HepG2 (cell line): ENCODE results near the gene KCNK10. TPM values are rescaled to one million over a fixed set of nuclear protein-coding genes. Genes with fewer than 3 reads are reported as not detected.

ENCODE experiments used
- ATAC-seq: fragments of 200-7000 bp; cut with Tn5 transposase; 3 replicates; pipeline ENCODE4 v1.9.1; 2020; ENCODE audit warnings: mild to moderate bottlenecking, moderate library complexity
- BruUV-seq: library from RNA; stranded (reverse); fragments of 400-500 nt; replicated peaks from 2 replicates; lab custom pipeline; 2021; lab: Mats Ljungman, UMichigan
- CTCF ChIA-PET: fragments of 300-600 bp; formaldehyde crosslinking; extraction: SDS; loops from one replicate; lab custom pipeline; 2021; ENCODE audit warnings: low total read pairs, inconsistent platforms, low intra/inter-chr PET ratio; lab: Yijun Ruan, JAX
- POLR2A ChIA-PET: fragments of 350-600 bp; sonication (Branson Sonifier 250); formaldehyde crosslinking; loops from one replicate; lab custom pipeline; 2020; ENCODE audit warnings: antibody characterized with exemption, inconsistent platforms; lab: Yijun Ruan, JAX
- DNase-seq: peaks from one replicate; pipeline ENCODE4 v3.0.0-alpha.2; 2015; ENCODE audit warnings: low spot score
- FAIRE-seq: peaks from 3 replicates; lab custom pipeline; 2011; peaks lifted over from hg19 to GRCh38; lab: Jason Lieb, UNC
- H2AFZ ChIP-seq: one replicate; pipeline ENCODE4 v1.6.1; 2011; ENCODE audit warnings: low read length, inconsistent platforms
- H3K27ac ChIP-seq: fragments of 300-600 bp; 3 replicates; pipeline ENCODE4 v1.8.0; 2011; ENCODE audit warnings: mixed run types, mild to moderate bottlenecking, mixed read lengths, low read length, inconsistent platforms; ENCODE audit not compliant: insufficient read depth; ENCODE audit errors: extremely low read length
- H3K27me3 ChIP-seq, 2 experiments: fragments of 200-600 bp in 1 of 2; 2 replicates in 1 of 2; 3 replicates in 1 of 2; pipeline versions ENCODE4 v1.6.0 to v1.8.0; 2011; ENCODE audit warnings: low read length in 2 of 2, mild to moderate bottlenecking in 2 of 2, moderate library complexity in 2 of 2, inconsistent platforms in 1 of 2; ENCODE audit not compliant: insufficient read depth in 2 of 2, control insufficient read depth in 1 of 2
- H3K36me3 ChIP-seq, 2 experiments: fragments of 200-600 bp in 1 of 2; replicated peaks in 1 of 2; 2 replicates in 1 of 2; 3 replicates in 1 of 2; pipeline versions ENCODE4 v1.5.1 to v1.8.0; 2011; ENCODE audit warnings: low read length in 2 of 2, inconsistent platforms in 1 of 2; ENCODE audit not compliant: insufficient read depth in 2 of 2, control insufficient read depth in 1 of 2
- H3K4me1 ChIP-seq: 2 replicates; pipeline ENCODE4 v1.5.1; 2012; ENCODE audit warnings: low read length, inconsistent platforms; ENCODE audit not compliant: insufficient read depth
- H3K4me2 ChIP-seq: 2 replicates; pipeline ENCODE4 v1.6.0; 2011; ENCODE audit warnings: low read depth, low read length, inconsistent platforms
- H3K4me3 ChIP-seq, 3 experiments: fragments of 200-600 bp in 1 of 3; sonication (generic), shearing (Covaris generic) in 1 of 3; replicated peaks in 1 of 3; 2 replicates each; pipeline ENCODE4 v1.5.1; 2011 to 2016; ENCODE audit warnings: low read length in 3 of 3, inconsistent platforms in 2 of 3, low read depth in 2 of 3, mild to moderate bottlenecking in 2 of 3, control low read depth in 1 of 3, mixed read lengths in 1 of 3; ENCODE audit not compliant: insufficient read depth in 1 of 3
- H3K79me2 ChIP-seq: one replicate; pipeline ENCODE4 v1.6.1; 2011; ENCODE audit warnings: low read length, inconsistent platforms; ENCODE audit not compliant: insufficient read depth
- H3K9ac ChIP-seq: 2 replicates; pipeline ENCODE4 v1.6.0; 2011; ENCODE audit warnings: mild to moderate bottlenecking, low read depth, low read length, inconsistent platforms; ENCODE audit not compliant: insufficient read depth
- H3K9me3 ChIP-seq: 2 replicates; pipeline ENCODE4 v1.5.1; 2012; ENCODE audit warnings: mild to moderate bottlenecking, low read length
- H4K20me1 ChIP-seq: 2 replicates; pipeline ENCODE4 v1.6.0; 2011; ENCODE audit warnings: inconsistent platforms, mild to moderate bottlenecking, low read length, moderate library complexity; ENCODE audit not compliant: insufficient read depth
- NAIF1 ChIP-seq: sonication (generic); formaldehyde crosslinking; IDR thresholded peaks from 2 replicates; pipeline ENCODE4 v1.5.0; 2020; ENCODE audit warnings: mild to moderate bottlenecking, missing genetic modification reagents, borderline replicate concordance
- NCOA1 ChIP-seq: sonication (generic); formaldehyde crosslinking; IDR thresholded peaks from 2 replicates; pipeline ENCODE4 v1.9.0; 2021; ENCODE audit warnings: missing genetic modification reagents
- ZNF136 ChIP-seq: sonication (generic); formaldehyde crosslinking; IDR thresholded peaks from 2 replicates; pipeline ENCODE4 v1.8.1; 2022; ENCODE audit warnings: low read depth, mild to moderate bottlenecking, moderate library complexity, missing genetic modification reagents
- ZNF260 ChIP-seq: sonication (generic); formaldehyde crosslinking; IDR thresholded peaks from 2 replicates; pipeline ENCODE4 v1.4.0; 2020; ENCODE audit warnings: missing genetic modification reagents, low read depth, mild to moderate bottlenecking, borderline replicate concordance
- ZNF354B ChIP-seq: sonication (generic); formaldehyde crosslinking; IDR thresholded peaks from 2 replicates; pipeline ENCODE4 v1.8.0; 2022; ENCODE audit warnings: mild to moderate bottlenecking, missing genetic modification reagents
- ZNF382 ChIP-seq: sonication (generic); formaldehyde crosslinking; IDR thresholded peaks from 2 replicates; pipeline ENCODE4 v1.5.0; 2020; ENCODE audit warnings: missing genetic modification reagents, mild to moderate bottlenecking, borderline replicate concordance
- in situ Hi-C: cut with HindIII; loops from 2 replicates; pipeline ENCODE4 v1.10.0; 2017; ENCODE audit warnings: low pct_unique_long_range_greater_than_20kb; ENCODE audit not compliant: extremely low pct_ligation_motif_present
- intact Hi-C: fragments of 100-400 bp; cut with micrococcal nuclease; formaldehyde crosslinking; loops from one replicate; pipeline ENCODE4 v1.10.0; 2022; ENCODE audit not compliant: unreplicated experiment
- polyA plus RNA-seq, 8 experiments: library from polyadenylated mRNA; depleted of rRNA in 3 of 8; stranded (reverse) in 7 of 8; unstranded in 1 of 8; fragments of >200 nt; fragmentation: Illumina TruSeq in 4 of 8; extraction: Trizol in 4 of 8; gene quantifications; 2 replicates each; pipeline versions ENCODE4 v1.2.1 to v1.2.3, GENCODE V29; 2011 to 2016; ENCODE audit warnings: low read depth in 4 of 8, missing spikeins in 1 of 8, mixed read lengths in 1 of 8; ENCODE audit not compliant: insufficient read depth in 1 of 8
- total RNA-seq, 5 experiments: library from RNA; depleted of rRNA; stranded (reverse); fragments of >200 nt; fragmentation: Illumina TruSeq; extraction: Trizol; gene quantifications; 2 replicates each; pipeline ENCODE4 v1.2.3, GENCODE V29; 2016; ENCODE audit warnings: low read depth in 1 of 5
- TF ChIP-seq, protein P1 (sequence below): sonication (generic); formaldehyde crosslinking; conservative IDR thresholded peaks from 2 replicates; pipeline ENCODE4 v1.4.0; 2020; ENCODE audit warnings: missing genetic modification reagents
- TF ChIP-seq, protein P2 (sequence below): sonication (generic); formaldehyde crosslinking; IDR thresholded peaks from 2 replicates; pipeline ENCODE4 v1.4.0; 2020; ENCODE audit warnings: missing genetic modification reagents, mild to moderate bottlenecking, borderline replicate concordance
- TF ChIP-seq, protein P3 (sequence below): sonication (generic); formaldehyde crosslinking; IDR thresholded peaks from 2 replicates; pipeline ENCODE4 v1.4.0; 2020; ENCODE audit warnings: low read depth, missing genetic modification reagents
- TF ChIP-seq, protein P4 (sequence below): sonication (generic); formaldehyde crosslinking; IDR thresholded peaks from 2 replicates; pipeline ENCODE4 v1.4.0; 2020; ENCODE audit warnings: mild to moderate bottlenecking, missing genetic modification reagents
- TF ChIP-seq, protein P5 (sequence below): sonication (generic); formaldehyde crosslinking; IDR thresholded peaks from 2 replicates; pipeline ENCODE4 v1.5.0; 2020; ENCODE audit warnings: missing genetic modification reagents

The KCNK10 gene
- total and polyA plus RNA-seq, 2 of the 13 experiments (the other 11 are each of a cell fraction or from before 2014, with no cell fraction given): not detected

DNA sequence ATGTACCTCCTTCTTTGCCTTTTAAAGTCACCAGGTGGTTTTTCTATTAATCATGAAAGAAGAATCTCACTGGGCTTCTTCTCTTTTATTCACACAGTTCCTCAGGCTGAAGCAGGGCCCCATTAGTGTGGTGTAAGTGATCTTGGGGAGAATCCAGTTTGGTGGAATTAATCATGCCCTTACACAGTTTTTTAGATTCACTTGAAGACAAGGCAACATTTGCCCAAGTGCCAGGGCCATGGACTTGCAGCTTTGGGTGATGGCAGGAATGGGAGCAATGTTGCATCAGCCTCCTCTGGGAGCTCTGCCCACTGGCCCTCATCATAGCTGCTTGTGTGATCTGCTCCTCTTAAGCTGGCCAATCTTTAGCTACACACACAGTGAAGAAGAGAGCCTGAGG lies 33.8 kb downstream of the KCNK10 start:
- BruUV-seq: no TSS peak
- DNase-seq: no peak

More for the DNA sequence above, 33.8 kb downstream of the KCNK10 start:
- POLR2A ChIA-PET: no interaction called here
- H3K79me2 ChIP-seq: no peaks in the 10 kb centered on the region
- TF ChIP-seq, protein P1, sequence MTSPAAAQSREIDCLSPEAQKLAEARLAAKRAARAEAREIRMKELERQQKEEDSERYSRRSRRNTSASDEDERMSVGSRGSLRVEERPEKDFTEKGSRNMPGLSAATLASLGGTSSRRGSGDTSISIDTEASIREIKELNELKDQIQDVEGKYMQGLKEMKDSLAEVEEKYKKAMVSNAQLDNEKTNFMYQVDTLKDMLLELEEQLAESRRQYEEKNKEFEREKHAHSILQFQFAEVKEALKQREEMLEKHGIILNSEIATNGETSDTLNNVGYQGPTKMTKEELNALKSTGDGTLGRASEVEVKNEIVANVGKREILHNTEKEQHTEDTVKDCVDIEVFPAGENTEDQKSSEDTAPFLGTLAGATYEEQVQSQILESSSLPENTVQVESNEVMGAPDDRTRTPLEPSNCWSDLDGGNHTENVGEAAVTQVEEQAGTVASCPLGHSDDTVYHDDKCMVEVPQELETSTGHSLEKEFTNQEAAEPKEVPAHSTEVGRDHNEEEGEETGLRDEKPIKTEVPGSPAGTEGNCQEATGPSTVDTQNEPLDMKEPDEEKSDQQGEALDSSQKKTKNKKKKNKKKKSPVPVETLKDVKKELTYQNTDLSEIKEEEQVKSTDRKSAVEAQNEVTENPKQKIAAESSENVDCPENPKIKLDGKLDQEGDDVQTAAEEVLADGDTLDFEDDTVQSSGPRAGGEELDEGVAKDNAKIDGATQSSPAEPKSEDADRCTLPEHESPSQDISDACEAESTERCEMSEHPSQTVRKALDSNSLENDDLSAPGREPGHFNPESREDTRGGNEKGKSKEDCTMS (CRISPR knock-in tag): no peak
- TF ChIP-seq, protein P2, sequence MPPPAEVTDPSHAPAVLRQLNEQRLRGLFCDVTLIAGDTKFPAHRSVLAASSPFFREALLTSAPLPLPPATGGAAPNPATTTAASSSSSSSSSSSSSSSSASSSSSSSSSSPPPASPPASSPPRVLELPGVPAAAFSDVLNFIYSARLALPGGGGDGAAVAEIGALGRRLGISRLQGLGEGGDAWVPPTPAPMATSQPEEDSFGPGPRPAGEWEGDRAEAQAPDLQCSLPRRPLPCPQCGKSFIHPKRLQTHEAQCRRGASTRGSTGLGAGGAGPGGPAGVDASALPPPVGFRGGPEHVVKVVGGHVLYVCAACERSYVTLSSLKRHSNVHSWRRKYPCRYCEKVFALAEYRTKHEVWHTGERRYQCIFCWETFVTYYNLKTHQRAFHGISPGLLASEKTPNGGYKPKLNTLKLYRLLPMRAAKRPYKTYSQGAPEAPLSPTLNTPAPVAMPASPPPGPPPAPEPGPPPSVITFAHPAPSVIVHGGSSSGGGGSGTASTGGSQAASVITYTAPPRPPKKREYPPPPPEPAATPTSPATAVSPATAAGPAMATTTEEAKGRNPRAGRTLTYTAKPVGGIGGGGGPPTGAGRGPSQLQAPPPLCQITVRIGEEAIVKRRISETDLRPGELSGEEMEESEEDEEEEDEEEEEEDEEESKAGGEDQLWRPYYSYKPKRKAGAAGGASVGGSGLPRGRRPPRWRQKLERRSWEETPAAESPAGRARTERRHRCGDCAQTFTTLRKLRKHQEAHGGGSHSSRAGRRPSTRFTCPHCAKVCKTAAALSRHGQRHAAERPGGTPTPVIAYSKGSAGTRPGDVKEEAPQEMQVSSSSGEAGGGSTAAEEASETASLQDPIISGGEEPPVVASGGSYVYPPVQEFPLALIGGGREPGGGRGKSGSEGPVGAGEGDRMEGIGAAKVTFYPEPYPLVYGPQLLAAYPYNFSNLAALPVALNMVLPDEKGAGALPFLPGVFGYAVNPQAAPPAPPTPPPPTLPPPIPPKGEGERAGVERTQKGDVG: no peak
- no peak for TF ChIP-seq ZNF354B (CRISPR knock-in tag)
- TF ChIP-seq ZNF382 (CRISPR knock-in tag): no peak
- no peak for TF ChIP-seq ZNF136
- no peak for TF ChIP-seq NAIF1 (CRISPR knock-in tag)
- no peak for TF ChIP-seq NCOA1 (CRISPR knock-in tag)
- TF ChIP-seq, protein P3, sequence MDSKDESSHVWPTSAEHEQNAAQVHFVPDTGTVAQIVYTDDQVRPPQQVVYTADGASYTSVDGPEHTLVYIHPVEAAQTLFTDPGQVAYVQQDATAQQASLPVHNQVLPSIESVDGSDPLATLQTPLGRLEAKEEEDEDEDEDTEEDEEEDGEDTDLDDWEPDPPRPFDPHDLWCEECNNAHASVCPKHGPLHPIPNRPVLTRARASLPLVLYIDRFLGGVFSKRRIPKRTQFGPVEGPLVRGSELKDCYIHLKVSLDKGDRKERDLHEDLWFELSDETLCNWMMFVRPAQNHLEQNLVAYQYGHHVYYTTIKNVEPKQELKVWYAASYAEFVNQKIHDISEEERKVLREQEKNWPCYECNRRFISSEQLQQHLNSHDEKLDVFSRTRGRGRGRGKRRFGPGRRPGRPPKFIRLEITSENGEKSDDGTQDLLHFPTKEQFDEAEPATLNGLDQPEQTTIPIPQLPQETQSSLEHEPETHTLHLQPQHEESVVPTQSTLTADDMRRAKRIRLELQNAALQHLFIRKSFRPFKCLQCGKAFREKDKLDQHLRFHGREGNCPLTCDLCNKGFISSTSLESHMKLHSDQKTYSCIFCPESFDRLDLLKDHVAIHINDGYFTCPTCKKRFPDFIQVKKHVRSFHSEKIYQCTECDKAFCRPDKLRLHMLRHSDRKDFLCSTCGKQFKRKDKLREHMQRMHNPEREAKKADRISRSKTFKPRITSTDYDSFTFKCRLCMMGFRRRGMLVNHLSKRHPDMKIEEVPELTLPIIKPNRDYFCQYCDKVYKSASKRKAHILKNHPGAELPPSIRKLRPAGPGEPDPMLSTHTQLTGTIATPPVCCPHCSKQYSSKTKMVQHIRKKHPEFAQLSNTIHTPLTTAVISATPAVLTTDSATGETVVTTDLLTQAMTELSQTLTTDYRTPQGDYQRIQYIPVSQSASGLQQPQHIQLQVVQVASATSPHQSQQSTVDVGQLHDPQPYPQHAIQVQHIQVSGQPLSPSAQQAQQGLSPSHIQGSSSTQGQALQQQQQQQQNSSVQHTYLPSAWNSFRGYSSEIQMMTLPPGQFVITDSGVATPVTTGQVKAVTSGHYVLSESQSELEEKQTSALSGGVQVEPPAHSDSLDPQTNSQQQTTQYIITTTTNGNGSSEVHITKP (CRISPR knock-in tag): no peak
- no peak for TF ChIP-seq ZNF260 (CRISPR knock-in tag)
- TF ChIP-seq, protein P4, sequence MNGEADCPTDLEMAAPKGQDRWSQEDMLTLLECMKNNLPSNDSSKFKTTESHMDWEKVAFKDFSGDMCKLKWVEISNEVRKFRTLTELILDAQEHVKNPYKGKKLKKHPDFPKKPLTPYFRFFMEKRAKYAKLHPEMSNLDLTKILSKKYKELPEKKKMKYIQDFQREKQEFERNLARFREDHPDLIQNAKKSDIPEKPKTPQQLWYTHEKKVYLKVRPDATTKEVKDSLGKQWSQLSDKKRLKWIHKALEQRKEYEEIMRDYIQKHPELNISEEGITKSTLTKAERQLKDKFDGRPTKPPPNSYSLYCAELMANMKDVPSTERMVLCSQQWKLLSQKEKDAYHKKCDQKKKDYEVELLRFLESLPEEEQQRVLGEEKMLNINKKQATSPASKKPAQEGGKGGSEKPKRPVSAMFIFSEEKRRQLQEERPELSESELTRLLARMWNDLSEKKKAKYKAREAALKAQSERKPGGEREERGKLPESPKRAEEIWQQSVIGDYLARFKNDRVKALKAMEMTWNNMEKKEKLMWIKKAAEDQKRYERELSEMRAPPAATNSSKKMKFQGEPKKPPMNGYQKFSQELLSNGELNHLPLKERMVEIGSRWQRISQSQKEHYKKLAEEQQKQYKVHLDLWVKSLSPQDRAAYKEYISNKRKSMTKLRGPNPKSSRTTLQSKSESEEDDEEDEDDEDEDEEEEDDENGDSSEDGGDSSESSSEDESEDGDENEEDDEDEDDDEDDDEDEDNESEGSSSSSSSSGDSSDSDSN (CRISPR knock-in tag): no peak
- TF ChIP-seq, protein P5, sequence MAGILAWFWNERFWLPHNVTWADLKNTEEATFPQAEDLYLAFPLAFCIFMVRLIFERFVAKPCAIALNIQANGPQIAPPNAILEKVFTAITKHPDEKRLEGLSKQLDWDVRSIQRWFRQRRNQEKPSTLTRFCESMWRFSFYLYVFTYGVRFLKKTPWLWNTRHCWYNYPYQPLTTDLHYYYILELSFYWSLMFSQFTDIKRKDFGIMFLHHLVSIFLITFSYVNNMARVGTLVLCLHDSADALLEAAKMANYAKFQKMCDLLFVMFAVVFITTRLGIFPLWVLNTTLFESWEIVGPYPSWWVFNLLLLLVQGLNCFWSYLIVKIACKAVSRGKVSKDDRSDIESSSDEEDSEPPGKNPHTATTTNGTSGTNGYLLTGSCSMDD (CRISPR knock-in tag): no peak
- TF ChIP-seq, all 625 proteins: peak for 0
- Histone ChIP-seq H3K27ac (no peak overlapping the region), H3K9ac (no peak overlapping the region), H4K20me1 (no peaks in the 10 kb centered on the region), H3K9me3 (no peaks in the 10 kb centered on the region), H3K27me3 (0 out of 5 replicates have a peak, but pooled peaks cover 0 to under 1% of the 10 kb centered on the region in 2 experiments), H3K4me3 (no peak overlapping the region), H2AFZ (no peak overlapping the region), H3K4me2 (no peak overlapping the region), H3K4me1 (no peaks in the 10 kb centered on the region), H3K36me3 (no peaks in the 10 kb centered on the region)
- CTCF ChIA-PET: no interaction called here
- in situ Hi-C loops: no loop called here
- intact Hi-C loops: no loop called here
- FAIRE-seq (no peak), ATAC-seq (no peak)
